Activated CD8-positive, alpha-beta memory T cell treated with anti-CD3 and anti-CD28 coated beads, Interleukin-2, amount 50 U/mL, for 4 hours (primary cell): Measurements from ENCODE around the gene PBLD.
"Not testable (repeated sequence)": the region's sequence is repeated elsewhere in the genome, so short reads cannot be mapped to it uniquely, and the experiment has no call there.

Source experiments
- DNase-seq: peaks from one replicate; pipeline ENCODE4 v3.0.0-alpha.2; 2020

The PBLD gene

GRCh38 chr10:68330852-68331454 is 1.8 kb downstream of the PBLD start:
- peak; percentile 19 for DNase-seq

- no peak for DNase-seq
These were observed 3.2 kb downstream of the PBLD start for GRCh38 chr10:68329506-68329861.

GRCh38 chr10:68327889-68328786 is 4.6 kb downstream of the PBLD start:
- DNase-seq = no peak

DNA sequence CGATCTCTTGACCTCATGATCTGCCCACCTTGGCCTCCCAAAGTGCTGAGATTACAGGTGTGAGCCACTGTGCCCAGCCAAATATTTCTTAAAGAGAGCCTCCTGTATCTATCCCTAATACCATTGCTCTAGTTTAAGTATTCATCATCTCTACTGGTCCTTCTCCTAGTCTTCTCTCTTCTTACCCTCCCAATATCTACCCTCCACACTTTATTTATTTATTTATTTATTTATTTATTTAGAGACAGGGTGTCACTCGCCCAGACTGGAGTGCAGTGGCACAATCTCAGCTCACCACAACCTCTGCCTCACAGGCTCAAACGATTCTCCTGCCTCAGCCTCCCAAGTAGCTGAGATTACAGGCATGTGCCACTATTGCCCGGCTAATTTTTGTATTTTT is 8.3 kb downstream of the PBLD start:
- DNase-seq = not testable (repeated sequence)

GRCh38 chr10:68318331-68319059 is 14.2 kb downstream of the PBLD start:
- no peak for DNase-seq

- no peak for DNase-seq
These were observed 17.1 kb downstream of the PBLD start for GRCh38 chr10:68315582-68315981.

DNA sequence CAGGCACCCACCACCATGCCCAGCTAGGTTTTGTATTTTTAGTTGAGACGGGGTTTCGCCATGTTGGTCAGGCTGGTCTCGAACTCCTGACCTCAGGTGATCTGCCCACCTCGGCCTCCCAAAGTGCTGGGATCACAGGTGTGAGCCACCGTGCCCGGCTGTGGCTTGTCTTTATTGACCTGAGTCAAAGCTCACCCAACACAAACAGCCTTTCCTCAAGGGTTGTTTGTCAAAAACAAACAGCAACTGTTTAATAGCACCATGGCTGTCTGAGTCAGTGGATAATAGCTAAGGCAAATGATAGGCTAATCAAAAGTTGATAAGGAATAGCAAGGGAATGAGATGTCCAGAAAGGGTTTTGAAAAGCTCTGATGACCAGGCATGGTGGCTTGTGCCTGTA is 17.8 kb downstream of the PBLD start:
- not testable (repeated sequence) for DNase-seq

GRCh38 chr10:68310531-68310930 is 22.2 kb downstream of the PBLD start:
- DNase-seq = no peak

GRCh38 chr10:68305854-68306253 is 26.9 kb downstream of the PBLD start:
- DNase-seq = no peak

- no peak for DNase-seq
These were observed 28.8 kb downstream of the PBLD start for GRCh38 chr10:68303849-68304412.

DNA sequence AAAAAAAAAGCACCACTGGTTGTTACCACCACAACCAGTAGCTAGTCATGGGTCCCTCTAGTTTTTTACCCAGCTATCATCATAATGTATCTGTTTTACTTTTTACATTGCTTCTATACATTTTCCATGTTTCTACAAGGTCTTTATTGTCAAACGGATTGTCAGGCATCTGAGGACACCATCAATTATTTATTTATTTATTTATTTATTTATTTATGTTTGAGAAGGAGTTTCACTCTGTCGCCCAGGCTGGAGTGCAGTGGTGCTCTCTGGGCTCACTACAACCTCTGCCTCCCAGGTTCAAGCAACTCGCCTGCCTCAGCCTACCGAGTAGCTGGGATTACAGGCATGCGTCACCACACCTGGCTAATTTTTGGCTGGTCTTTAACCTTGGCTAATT is 29.9 kb downstream of the PBLD start:
- no peak for DNase-seq

GRCh38 chr10:68302503-68302823 is 30.3 kb downstream of the PBLD start:
- no peak for DNase-seq

DNA sequence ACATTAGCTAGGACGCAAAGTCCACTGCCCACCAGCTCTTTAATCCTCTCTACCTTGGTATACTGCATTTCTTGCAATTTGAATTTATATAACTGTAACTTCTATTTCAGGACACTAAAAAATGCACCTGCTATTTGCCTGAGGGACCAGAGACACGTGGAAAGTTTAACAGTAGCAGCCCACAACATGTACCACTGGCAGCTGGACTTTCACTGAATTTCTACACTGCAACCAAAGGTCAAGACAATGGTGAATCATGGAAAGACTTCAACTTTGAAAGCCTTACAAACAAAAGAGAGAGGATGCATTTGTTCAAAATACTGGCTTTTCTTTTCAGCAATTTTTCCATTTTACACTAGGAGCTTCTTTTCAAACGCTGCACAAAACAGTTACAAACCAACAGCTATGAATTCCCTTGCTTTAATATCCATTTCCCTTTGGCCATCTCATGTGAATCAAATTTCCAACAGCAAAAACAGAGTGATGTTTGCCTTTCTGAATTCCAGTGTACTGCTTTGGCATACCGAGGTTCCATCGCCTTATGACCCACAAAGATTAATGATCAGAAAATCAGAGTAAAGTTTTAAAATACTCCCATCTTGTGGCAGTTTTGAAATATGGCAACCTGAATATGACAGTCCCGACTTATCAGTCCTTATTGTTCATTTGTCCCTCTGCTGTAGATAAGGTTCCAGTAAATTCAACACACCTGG is 30.8 kb downstream of the PBLD start:
- DNase-seq = no peak

- DNase-seq = no peak
These were observed 31.4 kb downstream of the PBLD start for GRCh38 chr10:68301301-68301700.

DNA sequence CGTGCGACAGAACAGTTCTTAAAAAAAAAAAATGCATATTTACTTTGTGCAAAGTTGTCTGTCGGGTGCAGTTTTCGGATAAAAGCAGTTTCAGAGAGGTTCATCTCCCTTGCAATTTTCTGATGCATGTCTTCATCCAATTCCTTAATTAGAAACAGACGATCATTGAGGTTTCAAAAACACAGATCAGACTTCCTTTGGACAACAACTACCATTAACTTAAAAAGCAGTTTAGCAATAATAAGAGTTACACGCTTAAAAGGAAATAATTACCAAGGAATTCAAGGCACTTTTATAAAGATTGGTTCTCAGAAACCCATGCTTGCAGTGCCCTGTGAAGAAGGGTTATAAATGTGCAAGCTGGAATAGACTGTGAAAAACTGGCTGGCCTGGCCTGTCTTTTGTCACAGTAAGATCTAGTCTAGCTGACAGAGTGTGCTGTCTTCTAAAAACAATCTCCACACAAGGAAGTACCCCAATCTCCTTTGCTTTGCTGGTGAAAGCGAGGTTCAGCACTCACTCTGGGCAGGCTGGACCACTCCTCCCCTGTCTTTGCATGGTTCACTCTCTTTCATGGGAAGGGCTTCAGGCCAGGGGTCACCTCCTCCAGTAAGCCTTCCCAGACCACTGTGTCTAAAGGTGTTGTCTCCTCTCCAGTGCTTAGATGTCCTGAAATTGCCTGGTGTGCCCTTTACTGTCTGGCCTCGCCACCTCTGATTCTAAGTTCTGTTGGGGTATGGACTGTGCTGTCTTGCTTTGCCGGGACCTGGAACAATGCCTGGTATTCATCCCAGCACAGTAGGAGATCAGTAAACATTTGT is 35.7 kb downstream of the PBLD start:
- DNase-seq = no peak

- no peak for DNase-seq
These were observed 42.0 kb downstream of the PBLD start for GRCh38 chr10:68290736-68291135.

- DNase-seq = no peak
These were observed 44.0 kb downstream of the PBLD start for GRCh38 chr10:68288717-68289116.

- no peak for DNase-seq
These were observed 48.4 kb downstream of the PBLD start for GRCh38 chr10:68284062-68285001.

- DNase-seq = no peak
These were observed 52.0 kb downstream of the PBLD start for GRCh38 chr10:68280758-68281157.

DNA sequence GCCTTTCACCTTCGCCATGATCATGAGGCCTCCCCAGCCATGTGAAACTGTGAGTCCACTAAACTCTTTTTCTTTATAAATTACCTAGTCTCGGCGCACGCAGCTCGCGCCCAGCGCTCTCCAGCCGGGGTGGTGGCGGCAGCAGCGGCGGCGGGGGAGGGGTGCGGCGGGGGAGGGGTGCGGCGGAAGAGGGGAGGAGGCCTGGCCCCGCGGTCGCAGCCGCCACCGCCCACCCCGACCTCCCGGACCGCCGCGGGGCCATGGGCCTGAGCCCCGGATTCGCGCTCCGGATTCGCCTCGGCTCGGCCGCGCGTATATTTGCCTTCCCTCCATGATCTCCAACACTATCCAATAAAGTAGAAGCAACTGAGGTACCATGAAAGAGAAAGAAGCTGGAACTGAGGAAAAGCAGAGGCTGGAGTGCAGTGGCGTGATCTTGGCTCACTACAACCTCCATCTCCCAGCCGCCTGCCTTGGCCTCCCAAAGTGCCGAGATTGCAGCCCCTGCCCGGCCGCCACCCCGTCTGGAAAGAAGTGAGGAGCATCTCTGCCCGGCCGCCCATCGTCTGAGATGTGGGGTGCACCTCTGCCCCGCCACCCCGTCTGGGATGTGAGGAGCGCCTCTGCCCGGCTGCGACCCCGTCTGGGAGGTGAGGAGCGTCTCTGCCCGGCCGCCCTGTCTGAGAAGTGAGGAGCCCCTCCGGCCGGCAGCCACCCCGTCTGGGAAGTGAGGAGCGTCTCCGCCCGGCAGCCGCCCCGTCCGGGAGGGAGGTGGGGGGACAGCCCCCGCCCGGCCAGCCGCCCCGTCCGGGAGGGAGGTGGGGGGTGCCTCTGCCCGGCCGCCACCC is 53.6 kb downstream of the PBLD start:
- not testable (repeated sequence) for DNase-seq
